Adipose tissue (tissue), 3 donors: ENCODE measurements around the gene EZH1. TPM values are rescaled to one million over a fixed set of nuclear protein-coding genes. Genes with fewer than 3 reads are reported as not detected.
"Not testable (repeated sequence)": the region's sequence is repeated elsewhere in the genome, so short reads cannot be mapped to it uniquely, and the experiment has no call there.

Experiments
- H3K27ac ChIP-seq: one replicate; pipeline ENCODE4 v1.5.1; 2013; ENCODE audit warnings: low read depth, low read length
- WGBS, 3 donors: extraction: QIAGEN DNeasy Blood & Tissue Kit; methylation state at CpG; one replicate each; pipeline ENCODE4 v1.1.7; 2013; 5-methylcytosine and 5-hydroxymethylcytosine counted together
- polyA plus RNA-seq, 3 donors: library from polyadenylated mRNA; stranded (reverse); fragments of 200-250 nt; gene quantifications; one replicate each; pipeline ENCODE4 v1.2.3, GENCODE V29; 2013
- donor health status: healthy with polysubstance abuse.
- donor health status: Bipolar disorder and iron deficiency.
- donor health status: healthy.

Gene EZH1
- polyA plus RNA-seq, 3 donors = 16.1 to 27.5 (median 25.9) TPM

GRCh38 chr17:42774066-42774745 lies 29.4 kb upstream of the EZH1 start:
- 55 to 73% (median 62%) methylated on average over 3 of the region's 3 CpGs for WGBS, 3 donors
- H3K27ac ChIP-seq = no peak overlapping the region

- no peak within 1 kb of the TSS for H3K27ac ChIP-seq
- 1 to 2% (median 1%) methylated on average over 37 to 39 of the region's 39 CpGs for WGBS, 3 donors
These were observed 28.6 kb upstream of the EZH1 start, which contains the start of gene VPS25 for GRCh38 chr17:42773290-42774035. Gene VPS25, plus strand, starts transcription at chr17:42773449. Its CDS starts 27 bp downstream, at chr17:42773476.

DNA sequence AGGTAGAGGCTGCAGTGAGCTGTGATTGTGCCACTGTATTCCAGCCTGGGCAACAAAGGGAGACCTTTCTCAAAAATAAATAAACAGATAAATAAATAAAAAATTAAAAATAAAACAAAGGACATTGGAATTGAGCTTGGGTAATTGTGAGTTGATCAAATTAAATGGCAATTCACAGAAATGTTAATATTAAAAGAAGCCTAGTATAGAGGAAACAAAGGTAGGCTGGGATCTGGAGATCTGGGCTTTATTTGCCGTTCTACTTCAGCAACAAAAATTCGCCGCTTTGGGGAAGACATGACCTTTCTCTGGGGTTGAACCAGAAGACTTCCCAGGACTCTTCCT lies 28.1 kb upstream of the EZH1 start:
- 1 to 2% (median 2%) methylated on average over 3 of the region's 3 CpGs for WGBS, 3 donors

DNA sequence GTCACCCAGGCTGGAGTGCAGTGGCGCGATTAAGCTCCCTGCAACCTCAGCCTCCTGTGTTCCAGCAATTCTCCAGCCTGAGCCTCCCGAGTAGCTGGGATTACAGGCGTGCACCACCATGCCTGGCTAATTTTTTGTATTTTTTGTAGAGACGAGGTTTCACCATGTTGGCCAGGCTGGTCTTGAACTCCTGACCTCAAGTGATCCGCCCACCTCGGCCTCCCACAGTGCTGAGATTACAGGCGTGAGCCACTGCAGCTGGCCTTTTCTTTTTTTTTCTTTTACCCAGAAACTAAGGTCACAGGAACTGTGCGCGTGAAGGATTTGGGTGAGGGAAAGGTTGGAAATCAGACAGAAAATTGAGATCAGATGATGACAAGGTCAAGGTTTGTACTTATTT lies 25.1 kb upstream of the EZH1 start:
- 57 to 80% (median 71%) methylated on average over 10 of the region's 10 CpGs for WGBS, 3 donors
- H3K27ac ChIP-seq = not testable (repeated sequence)

More for the DNA sequence above, 28.1 kb upstream of the EZH1 start:
- H3K27ac ChIP-seq = no peak overlapping the region

DNA sequence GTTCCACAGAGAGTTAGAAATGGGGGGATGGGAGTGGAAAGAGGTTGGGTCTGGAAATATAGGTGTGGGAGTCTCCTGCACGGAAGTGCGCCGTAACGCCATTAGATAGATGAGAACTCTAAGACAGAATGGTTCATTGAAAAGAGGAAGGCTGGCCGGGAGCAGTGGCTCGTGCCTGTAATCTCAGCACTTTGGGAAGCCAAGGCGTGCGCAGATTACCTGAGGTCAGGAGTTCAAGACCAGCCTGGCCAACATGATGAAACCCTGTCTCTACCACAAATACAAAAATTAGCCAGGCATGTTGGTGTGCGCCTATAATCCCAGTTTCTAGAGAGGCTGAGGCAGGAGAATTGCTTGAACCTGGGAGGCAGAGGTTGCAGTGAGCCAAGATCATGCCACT lies 23.2 kb upstream of the EZH1 start:
- H3K27ac ChIP-seq = not testable (repeated sequence)
- 65 to 72% (median 68%) methylated on average over 9 of the region's 9 CpGs for WGBS, 3 donors

DNA sequence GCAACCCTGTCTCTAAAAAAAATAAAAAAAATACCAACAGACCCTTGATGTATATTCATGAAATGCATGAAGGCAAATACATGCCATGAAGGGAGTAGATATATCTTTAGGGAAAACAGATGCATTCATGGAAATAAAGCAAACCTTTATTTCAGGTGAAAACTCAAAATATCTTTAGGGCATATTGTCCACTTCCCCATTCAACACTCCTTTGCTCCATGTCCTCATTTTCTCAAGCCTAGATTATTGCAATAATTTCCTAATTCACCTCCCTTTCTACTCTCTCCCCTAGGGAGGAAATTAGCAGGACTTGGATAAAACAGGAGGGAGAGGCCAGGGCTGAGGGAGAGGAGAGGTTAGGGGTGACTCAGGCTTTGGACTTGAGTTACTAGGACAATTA lies 22.7 kb upstream of the EZH1 start:
- no peak overlapping the region for H3K27ac ChIP-seq

DNA sequence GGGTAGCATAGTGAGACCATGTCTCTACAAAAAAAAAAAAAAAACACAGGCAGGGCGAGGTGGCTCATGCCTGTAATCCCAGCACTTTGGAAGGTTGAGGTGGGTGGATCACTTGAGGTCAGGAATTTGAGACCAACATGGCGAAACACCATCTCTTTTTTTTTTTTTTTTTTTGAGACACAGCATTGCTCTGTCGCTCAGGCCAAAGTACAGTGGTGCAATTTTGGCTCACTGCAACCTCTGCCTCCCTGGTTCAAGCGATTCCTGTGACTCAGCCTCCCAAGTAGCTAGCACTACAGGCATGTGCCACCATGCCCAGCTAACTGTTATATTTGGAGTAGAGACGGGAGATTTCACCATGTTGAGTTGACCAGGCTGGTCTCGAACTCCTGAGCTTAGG lies 21.3 kb upstream of the EZH1 start:
- WGBS, 3 donors = 78 to 89% (median 88%) methylated on average over 6 of the region's 6 CpGs
- no peak overlapping the region for H3K27ac ChIP-seq

DNA sequence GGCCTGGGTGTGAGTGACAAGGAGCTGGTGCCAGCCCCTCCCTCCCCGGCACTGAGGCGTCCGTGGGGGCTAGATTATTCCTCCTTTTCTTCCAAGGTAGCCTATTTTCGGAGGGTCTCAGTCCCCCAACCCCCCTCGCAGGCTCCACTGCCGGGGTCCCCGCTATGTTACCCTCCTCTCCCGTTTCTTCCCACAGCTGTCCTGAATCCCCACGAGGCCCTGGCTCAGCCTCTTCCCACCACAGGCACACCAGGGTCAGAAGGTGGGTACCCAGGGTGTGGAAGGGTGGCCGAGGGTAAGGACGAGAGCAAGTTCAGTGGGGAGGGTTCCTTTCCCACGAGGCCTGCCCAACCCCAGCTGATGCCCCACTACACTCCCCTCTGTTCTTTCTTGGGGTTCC lies 16.8 kb upstream of the EZH1 start:
- 30 to 48% (median 33%) methylated on average over 11 to 12 of the region's 12 CpGs for WGBS, 3 donors
- H3K27ac ChIP-seq = no peak overlapping the region

GRCh38 chr17:42760652-42761581 lies 16.1 kb upstream of the EZH1 start, which contains the start of gene RAMP2:
Gene RAMP2, plus strand, starts transcription at chr17:42761227. Its CDS starts 35 bp downstream, at chr17:42761262.
- H3K27ac ChIP-seq = no peak within 1 kb of the TSS

GRCh38 chr17:42759982-42760651 lies 15.3 kb upstream of the EZH1 start:
- 44 to 49% (median 48%) methylated on average over 11 of the region's 11 CpGs for WGBS, 3 donors
- no peak overlapping the region for H3K27ac ChIP-seq

More at GRCh38 chr17:42760652-42761581, 16.1 kb upstream of the EZH1 start, which contains the start of gene RAMP2:
- WGBS, 3 donors = 2 to 4% (median 3%) methylated on average over 52 to 92 of the region's 92 CpGs

DNA sequence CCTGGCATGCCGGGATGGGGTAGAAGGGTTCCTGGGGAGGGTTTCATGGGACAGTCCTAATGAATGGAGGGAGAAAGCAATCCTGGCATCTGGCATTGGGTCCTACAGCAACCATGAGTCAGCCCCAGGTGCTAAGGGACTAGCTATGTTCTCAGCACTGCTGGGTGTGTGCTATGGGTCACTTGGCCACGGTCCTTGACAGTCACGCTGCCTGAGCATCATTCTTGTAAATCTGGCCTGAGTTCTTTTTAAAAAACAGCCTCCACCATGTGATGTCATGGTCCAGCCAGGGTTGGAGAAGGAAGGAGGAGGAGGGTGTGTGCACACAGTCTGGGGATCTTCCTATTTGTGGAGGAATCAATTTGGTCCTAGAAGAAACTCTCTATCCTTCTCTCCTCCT lies 9.9 kb upstream of the EZH1 start:
- 58 to 72% (median 61%) methylated on average over 3 of the region's 3 CpGs for WGBS, 3 donors
- H3K27ac ChIP-seq = no peak overlapping the region

GRCh38 chr17:42751628-42752027 lies 6.8 kb upstream of the EZH1 start:
- H3K27ac ChIP-seq = no peak overlapping the region
- 66 to 79% (median 72%) methylated on average over 7 of the region's 7 CpGs for WGBS, 3 donors

GRCh38 chr17:42750739-42751344 lies 6.0 kb upstream of the EZH1 start:
- peak overlapping the region; percentile 40 for H3K27ac ChIP-seq
- WGBS, 3 donors = 12 to 31% (median 14%) methylated on average over 3 of the region's 3 CpGs

GRCh38 chr17:42748908-42749798 lies 4.3 kb upstream of the EZH1 start:
- peak overlapping the region; percentile 35 for H3K27ac ChIP-seq
- 52 to 68% (median 57%) methylated on average over 11 of the region's 11 CpGs for WGBS, 3 donors

DNA sequence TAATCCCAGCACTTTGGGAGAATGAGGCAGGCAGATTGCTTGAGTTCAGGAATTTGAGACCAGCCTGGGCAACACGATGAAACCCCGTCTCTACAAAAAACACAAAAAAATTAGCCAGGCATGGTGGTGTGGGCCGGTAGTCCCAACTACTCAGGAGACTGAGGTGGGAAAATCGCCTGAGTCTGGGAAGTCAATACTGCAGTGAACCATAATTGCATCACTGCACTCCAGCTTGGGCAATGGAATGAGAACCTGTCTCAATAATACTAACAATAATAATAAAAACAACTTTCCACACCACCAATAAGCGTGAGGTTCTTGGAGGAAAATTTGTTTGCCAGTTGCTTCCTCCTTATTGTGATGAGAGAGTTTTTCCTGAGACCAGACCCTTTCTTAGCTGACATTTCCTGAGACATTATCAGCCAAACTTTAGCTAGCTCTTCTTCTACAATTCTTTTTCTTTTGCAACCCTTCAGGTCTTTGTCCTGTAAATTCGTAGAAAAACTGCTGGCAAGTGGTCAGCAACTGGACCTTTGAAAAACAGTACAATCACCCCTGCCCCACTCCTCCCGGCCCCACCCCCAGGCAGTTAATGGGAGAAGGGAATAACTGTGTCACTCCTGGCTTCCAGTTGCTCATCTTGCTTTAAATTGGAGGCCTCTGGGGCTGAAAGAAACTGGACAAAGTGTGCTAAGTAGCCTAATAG lies 3.5 kb upstream of the EZH1 start:
- H3K27ac ChIP-seq = no peak overlapping the region
- 53 to 57% (median 53%) methylated on average over 7 of the region's 7 CpGs for WGBS, 3 donors

DNA sequence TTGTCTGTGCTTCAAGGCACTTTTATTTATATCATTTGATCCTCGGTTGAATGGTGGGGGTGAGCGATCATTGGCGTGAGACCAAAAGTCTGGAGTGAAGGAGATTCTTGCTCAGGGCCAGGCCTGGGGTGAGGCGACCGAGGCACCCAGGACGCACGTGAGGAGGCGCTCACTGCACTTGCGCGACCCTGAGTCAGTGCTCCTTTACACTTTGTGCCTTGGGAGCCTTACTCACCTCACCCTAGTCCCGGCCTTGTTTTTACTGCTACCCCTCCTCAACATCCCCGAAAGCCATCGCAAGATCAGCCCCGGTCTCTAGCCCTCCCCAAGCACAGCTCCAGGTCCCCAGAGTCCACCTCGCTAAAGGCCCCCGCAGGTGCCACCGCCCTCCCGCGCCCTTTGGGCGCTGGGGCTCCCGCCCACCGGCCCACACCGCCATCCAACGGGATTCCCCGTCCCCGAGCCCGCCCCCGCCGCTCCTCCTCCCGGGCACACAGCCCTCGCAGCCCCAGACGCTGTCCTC lies 496 bp downstream of the EZH1 start:
- WGBS, 3 donors = 0 to 1% (median 0%) methylated on average over 32 of the region's 32 CpGs

More for the DNA sequence above, 496 bp downstream of the EZH1 start:
- peak overlapping the region; percentile 65 for H3K27ac ChIP-seq
